A673 (cell line): ENCODE data around the gene ARHGAP18.

Experiments used
- EZH2 ChIP-seq: fragments of 200-600 bp; sonication (generic); IDR thresholded peaks from 2 replicates; pipeline ENCODE4 v1.6.1; 2017; ENCODE audit warnings: borderline replicate concordance, low read depth, mild to moderate bottlenecking, mixed read lengths, antibody characterized with exemption, low read length; ENCODE audit not compliant: poor library complexity, severe bottlenecking
- TF ChIP-seq, protein P1 (sequence below): fragments of 300-800, 200-600 bp; sonication (generic); conservative IDR thresholded peaks from 2 replicates; pipeline ENCODE4 v1.5.1; 2017; ENCODE audit warnings: low read depth, mild to moderate bottlenecking, antibody characterized with exemption, low read length, moderate library complexity, mixed read lengths

DNA sequence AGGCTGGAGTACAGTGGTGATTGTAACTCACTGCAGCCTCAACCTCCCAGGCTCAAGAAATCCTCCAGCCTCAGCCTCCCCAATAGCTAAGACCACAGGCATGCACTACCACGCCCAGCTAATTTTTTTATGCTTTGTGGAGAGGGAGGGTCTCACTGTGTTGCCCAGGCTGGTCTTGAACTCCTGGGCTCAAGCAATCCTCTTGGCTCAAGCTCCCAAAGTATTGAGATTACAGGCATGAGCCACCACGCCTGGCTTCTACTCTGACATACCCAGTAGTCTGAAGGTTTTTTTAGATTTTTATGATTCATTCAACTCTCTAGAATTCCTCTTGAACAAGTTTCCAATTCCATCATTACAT, 1.3 kb upstream of the ARHGAP18 start:
- TF ChIP-seq, protein P1, sequence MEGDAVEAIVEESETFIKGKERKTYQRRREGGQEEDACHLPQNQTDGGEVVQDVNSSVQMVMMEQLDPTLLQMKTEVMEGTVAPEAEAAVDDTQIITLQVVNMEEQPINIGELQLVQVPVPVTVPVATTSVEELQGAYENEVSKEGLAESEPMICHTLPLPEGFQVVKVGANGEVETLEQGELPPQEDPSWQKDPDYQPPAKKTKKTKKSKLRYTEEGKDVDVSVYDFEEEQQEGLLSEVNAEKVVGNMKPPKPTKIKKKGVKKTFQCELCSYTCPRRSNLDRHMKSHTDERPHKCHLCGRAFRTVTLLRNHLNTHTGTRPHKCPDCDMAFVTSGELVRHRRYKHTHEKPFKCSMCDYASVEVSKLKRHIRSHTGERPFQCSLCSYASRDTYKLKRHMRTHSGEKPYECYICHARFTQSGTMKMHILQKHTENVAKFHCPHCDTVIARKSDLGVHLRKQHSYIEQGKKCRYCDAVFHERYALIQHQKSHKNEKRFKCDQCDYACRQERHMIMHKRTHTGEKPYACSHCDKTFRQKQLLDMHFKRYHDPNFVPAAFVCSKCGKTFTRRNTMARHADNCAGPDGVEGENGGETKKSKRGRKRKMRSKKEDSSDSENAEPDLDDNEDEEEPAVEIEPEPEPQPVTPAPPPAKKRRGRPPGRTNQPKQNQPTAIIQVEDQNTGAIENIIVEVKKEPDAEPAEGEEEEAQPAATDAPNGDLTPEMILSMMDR, result no peak
- no peak for TF ChIP-seq EZH2
